ENCODE measurements around the gene NR1D1.

NR1D1 gene

DNA sequence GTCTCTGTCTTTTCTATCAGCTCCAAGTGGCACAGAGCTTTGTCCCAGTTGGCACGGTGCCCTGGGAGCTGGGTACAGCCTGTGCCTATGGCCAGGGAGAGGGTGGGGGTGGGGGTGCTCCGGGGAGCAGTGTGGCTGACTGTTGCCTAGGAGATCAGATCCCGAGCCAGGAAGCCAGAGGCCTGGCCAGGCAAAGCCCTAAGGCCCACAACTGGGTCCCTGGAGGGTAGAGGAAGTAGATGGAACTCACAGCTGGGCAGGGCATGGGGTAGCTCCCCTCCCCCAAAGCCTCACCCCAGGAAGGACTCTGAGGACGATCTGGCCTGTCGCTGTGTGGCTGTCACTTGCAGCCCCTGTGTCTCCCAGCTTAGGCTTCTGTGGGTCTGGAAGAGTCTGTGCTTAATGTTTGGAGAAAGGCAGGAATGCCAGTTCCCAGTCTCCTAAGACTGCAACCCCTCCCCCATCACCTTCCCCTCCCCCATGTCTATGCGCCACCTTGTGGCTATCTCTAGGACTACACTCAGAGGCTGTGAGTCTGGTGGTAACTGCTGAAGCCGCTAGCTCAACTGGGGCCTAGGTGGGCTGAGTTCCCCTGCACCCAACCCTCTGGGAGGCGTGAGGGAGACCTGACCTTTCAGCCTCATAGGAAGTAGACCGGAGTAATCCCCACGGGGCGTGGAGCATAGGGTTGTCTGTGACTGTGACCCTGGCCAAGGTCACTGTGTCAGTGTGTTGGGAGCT lies 25.0 kb downstream of the NR1D1 start:
- DNase-seq, result peak; percentile 83

DNA sequence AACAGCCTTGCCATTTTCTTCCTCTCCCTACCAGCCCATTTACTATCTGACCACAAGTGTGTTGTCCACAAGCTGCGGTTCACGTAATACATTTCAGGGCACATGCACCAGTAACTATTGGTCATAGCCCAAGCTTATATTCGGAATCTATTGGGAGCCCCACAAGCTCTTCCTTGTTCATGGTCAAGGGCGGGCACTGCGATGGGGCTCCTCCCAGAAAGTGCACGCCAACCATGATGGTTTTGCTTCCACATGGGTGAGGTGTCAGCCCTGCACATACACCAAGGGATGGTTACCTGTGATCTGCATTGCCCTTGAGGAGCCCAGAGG lies 25.6 kb downstream of the NR1D1 start:
- no peak for DNase-seq

DNA sequence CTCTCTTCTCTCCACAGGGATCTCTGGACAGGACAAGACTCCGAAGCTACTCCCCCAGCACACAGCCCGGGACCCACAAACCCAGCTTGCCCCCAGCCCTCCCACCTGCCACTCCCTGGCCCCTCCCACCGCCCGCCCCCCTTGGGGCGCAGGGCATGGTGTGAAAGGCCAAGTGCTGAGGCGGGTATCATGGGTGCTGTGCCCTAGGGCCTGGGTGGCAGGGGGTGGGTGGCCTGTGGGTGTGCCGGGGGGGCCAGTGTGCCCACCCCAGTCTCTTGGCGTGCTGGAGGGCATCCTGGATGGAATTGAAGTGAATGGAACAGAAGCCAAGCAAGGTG lies 26.2 kb downstream of the NR1D1 start:
- DNase-seq, result no peak

DNA sequence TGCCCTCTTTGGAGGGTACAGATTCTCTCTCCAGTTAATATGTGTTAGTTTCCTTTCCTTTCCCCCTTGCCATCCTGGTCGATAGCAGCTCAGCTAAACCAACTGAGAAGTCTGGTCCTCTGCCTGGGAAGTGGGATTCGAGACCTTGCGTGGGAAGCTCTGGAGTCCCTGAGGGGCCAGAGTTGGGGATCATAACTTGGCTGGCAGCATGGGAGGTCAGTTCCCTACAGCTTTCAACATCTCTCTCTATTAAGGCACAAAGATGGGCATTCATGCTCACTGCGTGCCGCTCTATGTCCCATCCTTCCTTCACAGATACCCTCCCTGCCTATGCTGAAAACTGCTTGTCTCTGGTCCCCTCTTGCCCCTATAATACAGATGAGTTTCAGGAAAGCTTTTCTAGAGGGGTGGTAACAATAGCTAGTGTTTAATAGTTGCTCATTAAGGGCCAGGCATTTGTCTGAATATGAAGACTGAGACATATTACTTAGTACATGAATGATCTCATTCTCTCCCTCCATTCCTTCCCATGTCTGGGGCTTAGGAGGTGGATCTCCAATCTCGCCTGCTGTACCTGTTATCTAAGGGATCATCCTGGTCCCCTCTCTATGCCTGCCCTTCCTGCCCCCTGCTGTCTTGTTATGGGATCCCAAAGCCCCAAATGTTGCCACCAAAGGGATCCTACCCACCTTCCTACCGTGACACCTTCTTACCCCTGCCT lies 26.8 kb downstream of the NR1D1 start:
- DNase-seq, result no peak

DNA sequence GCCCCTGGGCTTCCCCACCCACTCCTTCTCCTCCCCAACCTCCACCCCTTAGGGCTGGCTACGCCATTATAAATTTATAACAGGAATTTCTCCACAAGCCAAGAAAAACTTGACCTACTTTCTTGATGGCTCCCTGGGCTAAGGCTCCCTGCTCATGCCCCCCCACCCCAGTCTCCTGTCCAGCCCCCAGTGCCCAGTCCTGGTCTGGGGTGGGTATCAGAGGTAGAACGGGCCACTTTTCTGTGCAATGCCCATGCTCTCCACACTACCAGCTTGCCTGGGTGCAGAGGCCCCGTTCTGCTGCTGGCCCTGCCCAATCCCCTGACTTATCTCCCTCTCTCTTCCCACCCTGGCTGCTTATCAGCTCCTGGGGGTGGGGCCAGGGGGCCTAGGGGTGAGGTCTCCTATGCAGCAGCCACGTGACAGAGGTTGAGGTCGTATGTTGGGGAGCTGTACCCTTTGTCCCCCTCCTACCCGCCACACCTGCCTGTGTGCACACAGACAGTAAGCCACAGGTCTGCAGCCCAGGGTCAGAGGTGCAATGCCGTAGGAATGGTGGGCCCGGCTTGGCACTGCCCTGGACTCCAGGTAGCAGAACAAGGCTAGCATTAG lies 27.5 kb downstream of the NR1D1 start:
- peak; percentile 93 for DNase-seq

DNA sequence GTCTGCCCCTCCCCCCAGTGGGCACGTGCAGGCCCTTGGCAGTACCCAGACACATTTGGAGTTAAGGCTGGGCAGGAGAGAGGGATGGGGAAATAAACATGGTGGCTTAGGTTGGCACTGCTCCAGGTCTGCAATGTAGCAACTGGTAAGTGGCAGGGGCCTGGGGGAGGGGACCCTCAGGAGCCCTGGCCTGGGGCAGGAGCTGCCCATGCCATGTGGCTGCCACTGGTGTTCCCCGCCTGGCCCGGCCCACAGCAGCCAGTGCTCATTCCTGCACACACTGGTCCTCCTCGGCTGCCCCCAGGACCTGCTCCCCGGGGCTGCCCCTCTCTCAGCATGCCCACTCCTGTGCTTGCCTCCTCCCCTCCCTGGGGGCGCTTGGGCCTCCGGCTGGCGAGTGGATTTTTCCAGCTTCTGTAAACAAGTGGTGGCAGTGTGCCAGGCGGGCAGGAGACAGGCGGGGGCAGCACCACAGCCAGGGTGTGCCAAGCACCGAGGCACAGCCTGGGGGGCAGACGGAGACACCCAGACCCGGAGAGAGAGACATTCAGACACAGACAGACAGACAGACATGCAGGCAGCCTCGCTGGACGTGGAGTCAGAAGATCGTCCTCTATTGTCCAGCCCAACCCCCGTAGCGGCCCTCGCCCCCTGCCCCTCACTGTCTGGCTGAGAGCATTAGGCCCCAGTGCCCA lies 28.2 kb downstream of the NR1D1 start:
- peak; percentile 93 for DNase-seq

DNA sequence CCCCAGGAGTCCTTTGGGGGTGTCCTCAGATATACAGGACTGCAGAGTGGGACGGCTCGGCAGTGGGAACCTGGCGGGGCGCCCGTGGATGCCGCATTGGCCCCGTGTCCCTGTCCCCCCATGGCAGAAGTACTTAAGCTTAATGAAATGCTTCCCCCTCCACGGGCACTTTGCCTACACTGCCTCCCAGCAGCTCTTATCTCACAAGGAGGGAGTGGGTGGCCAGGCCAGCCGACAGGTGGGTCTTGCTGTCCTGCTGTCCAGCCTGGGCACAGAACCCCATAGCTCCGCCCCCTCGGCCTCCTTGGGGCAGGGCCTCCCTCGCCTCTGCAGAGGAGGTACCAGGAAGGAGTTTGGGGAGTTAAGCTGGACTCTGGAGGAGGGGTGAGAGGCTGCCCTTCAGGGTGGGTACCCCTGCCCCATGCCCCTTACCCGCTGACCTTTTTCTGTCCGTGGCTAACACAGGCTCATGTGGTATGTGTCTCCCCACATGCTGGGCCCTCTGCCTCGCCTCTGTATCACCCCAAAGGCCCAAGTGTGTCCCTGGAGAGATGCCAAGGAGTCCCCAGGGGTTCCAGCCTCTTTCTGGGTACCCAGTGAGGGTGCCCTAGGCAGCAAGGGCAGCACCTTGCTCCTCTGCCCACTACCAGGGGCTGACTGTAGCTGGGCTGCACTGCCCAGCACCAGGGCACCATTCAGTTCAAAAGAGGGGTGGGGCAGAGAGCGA lies 28.9 kb downstream of the NR1D1 start:
- peak; percentile 79 for DNase-seq

DNA sequence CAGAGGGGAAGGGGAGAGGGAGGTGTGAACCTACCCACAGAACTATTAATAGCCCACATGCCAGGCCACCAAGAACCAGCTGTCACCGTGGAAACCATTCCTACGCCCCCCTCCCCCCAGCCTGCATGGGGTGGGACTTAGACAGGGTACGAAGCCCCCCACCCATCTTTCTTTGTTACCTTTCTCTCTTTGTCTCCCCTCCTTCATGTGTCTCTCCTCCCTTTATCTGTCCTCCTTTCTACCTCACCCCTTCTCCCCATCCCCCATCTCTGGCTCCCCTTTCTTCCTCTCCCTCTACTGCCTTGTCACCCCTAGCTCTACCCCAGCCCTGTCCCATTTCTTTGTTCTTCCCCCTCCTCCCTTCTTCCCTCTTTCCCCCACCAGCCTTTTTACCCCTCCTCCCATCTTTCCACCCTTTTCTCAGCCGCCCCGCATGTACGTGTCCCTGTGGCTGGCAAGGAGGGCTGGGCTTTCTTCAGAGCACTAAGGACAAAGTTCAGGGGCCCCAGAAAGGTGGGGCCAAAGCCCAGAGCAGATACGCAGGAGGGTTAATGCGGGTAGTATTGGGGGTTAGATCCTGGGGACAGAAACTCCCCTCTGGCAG lies 29.6 kb downstream of the NR1D1 start:
- DNase-seq, result peak; percentile 85

DNA sequence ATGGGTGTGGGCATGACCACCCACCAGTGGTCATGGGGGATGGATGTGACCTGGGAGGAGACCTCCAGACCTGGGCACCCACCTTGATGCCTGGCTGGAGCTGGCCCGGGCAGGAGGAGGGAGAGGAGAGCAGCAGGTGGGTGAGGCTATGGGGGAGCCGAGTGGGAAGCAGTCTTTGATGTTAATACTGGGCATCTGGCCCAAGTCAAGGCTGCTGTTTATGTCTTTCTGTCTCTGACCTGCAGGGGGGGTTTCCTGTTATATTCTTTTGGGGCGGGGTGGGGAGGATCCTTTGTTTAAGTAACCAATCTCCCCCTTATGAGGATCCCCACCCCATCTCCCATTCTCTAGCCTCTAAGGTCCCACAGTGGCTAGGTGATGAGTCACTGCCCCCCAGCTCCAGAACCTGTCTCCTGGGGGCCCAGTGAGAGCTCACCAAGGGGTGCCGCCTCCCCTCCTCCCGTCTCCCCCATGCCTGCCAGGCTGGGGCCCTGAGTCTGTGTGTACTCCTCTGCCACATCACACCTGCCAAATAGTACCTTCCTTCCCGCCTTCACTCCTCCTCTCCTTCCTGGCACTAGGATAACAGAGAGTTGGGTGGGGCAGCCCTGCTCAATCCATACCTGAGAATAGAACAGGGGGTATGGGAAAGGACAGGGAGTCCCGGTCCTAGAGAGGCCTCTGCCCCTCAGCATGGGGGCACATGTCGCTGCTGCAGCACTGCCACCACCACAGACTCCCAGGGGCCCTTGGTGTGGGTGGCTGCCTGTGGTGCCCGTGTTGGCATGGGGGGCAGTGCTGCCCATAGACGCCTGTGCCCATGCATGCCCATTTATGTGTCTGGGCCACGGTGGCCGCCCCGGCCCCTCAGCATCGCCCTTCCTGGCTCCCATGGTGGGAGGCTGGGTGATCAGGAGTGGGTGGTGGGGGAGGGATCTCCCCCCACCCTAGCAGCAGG lies 30.4 kb downstream of the NR1D1 start:
- DNase-seq, result peak; percentile 90

DNA sequence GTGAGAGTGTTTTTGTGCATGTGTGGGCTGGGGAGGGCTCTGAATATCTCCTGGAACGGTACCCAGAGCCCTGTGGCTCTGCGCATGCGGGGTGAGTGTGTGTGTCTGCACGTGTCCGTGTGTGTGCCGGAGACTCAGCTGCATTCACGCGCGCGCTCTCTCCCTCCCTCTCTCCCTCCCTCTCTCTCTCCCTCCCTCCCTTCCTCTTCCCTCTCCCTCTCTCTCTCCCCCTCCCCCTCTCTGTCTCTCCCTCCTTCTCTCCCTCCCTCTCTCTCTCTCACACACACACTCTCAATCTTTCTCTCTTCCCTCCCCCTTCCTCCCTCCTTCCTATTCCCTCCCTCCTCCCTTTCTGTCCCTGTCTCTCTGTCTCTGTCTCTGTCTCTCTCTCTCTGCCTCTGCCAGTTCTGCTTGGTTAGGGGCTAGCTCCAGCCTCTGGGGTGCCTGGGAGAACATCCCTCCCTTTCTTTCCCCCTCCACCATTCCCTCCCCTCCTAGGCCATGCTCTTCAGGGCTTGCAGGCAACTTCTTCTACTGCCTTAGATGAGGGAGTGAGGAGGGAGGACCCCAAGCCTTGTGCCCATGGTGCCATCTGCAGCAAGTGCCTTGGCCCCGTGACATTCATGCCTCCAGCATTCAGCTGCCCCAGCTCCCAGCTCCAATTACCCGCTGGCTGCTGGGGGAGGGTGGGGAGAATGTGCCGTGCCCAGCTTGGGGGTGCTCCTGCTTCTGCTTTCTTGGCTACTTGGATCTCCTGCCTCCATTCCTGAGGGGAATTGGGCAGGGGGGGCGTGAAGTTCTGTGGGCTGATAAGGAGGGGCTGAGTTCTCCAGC lies 31.3 kb downstream of the NR1D1 start:
- DNase-seq, result peak; percentile 91

DNA sequence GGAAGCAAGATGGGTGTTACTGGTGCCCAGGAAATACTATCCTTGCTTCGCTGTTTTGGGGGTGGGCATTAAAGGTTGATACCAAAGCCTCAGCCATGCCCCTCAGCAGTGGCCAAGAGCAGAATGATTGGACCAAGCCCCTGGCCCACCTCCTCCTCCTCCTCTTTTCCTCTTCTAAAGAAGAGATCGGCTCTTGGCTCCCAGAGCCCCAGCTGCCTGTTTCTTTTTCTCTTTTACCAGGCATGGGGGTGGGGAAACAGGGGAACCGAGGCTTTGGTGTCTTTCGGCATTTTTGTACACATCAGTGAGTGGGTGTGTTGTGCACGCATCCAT lies 31.8 kb downstream of the NR1D1 start:
- no peak for DNase-seq

DNA sequence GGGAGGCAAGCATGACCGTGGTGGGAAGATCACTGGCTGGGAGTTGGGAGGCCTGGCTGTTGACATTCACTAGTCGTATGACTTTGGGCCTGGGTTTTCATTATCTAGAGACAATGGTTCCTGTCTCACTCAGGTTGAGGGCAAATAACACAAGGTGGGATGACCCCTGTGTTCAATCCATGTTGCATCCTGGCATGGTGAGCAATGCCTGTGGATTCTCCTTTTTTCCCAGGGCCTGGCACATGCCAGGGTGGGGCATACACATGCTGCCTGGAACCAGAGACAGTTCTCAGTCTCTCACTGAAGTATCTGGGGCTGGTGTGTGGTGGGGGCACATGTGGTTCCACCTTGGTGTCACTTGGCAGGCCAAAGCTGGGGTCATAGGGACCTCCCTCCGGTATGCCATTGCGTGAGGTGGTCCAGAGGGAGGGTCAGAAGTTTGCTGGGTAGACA lies 32.2 kb downstream of the NR1D1 start:
- DNase-seq, result no peak

DNA sequence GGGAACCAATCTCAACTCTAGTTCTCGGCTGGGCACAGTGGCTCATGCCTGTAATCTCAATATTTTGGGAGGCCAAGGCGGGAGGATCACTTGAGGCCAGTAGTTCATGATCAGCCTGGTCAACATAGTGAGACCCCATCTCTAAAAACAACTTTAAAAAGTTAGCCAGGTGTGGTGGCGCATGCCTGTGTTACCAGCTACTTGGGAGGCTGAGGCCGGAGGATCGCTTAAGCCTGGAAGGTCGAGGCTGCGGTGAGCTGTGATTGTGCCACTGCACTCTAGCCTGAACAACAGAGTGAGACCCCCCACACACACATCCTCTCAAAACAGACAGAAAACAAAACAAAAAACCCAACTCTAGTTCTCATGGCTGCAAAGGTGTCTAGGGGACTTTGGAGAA lies 32.7 kb downstream of the NR1D1 start:
- no peak for DNase-seq

DNA sequence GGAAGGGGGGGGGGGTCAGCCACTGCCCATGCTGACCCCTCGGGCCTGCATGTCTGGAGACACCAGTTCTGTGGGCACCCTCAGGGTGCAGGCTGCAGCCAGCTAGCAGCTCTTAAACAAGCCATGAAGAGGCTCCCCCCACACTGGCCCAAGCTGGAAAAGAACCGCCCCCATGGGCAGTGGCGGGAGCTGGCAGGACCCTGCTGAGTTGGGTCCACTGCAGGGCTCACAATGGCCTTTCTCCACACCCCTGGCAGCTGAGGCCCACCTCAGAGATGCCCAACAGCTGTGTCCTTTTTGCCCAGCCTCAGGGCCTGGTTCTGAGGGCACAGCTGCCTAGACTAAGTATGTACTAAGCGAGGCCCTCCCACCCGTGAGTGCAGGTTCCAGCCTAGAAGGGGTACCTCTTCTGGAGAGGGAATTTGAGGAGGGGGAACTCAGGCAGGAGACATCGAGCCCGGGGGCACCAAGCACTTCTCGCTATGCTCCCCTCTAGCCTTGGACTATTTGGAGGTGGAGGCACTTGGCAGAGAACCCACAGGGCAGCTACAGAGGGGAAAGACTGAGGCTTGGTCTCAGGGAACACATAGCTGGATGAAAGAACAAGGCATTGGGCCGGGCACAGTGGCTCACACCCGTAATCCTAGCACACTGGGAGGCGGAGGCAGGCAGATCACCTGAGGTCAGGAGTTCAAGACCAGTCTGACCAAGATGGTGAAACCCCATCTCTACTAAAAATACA lies 34.4 kb downstream of the NR1D1 start:
- no peak for DNase-seq

DNA sequence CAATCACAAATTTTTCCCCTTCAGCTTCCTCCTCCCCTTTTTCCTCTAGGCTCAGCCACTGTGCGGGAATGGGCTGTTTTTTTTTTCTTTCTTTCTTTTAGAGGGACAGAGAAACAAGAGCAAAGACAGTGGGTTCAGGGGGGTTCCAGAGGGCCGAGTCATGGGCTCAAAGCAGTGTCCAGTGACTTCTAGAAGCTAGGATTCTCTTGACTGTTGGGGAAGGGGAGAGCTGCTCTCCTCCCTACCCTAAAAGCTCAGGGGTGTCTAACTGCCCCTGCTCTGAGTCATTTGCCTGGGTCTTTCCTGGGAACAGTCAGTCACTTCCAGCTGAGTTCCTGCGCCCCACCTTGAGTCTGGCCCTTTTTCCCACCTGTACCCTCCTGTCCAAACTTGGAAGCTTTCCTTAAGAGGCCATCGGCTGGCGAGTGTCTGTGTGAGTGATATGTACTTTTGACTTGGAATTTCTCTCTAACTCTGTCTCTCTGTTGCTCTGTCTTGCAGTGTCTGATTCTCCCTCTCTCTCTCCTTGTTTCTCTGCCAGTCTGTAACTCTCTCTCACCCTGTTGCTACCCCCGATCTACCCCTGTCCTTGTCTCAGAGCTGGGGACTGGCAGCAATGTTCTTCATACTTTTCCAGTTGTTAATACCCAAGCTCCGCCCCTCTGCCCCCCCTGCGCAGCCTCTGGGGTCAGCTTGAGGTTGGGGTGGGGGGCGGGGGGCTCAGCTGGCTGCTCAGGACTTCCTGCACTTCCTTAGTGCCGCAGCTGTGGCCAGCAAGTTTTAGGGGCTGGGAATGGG lies 35.2 kb downstream of the NR1D1 start:
- no peak for DNase-seq

DNA sequence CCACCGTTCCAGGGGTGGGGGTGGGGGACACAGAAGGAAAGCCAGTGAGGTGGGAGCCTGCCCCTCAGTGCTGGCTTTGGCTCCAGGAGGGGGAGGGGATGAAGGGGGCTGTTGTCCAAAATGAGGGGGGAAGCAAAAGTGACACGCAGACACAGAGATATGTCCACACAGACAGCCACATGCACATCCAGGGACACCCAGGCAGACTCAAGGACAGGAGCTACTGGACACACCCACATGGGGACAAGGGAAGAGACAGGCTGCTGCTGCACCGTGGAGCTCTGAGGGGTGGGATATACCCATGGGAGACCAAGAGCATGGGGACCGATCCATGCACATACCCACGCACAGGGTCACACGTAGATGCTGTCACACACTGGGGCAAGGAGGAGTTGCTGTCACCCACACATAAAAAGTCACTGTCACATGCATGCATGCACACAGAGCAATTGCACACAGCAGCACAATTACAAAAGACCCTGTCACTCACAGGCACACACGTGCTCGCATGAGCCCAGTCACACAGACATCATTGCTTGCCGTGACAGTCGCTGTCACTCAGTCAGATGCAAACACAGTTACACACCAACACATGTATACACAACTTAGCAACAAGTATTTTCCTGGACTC lies 36.4 kb downstream of the NR1D1 start:
- peak; percentile 41 for DNase-seq

DNA sequence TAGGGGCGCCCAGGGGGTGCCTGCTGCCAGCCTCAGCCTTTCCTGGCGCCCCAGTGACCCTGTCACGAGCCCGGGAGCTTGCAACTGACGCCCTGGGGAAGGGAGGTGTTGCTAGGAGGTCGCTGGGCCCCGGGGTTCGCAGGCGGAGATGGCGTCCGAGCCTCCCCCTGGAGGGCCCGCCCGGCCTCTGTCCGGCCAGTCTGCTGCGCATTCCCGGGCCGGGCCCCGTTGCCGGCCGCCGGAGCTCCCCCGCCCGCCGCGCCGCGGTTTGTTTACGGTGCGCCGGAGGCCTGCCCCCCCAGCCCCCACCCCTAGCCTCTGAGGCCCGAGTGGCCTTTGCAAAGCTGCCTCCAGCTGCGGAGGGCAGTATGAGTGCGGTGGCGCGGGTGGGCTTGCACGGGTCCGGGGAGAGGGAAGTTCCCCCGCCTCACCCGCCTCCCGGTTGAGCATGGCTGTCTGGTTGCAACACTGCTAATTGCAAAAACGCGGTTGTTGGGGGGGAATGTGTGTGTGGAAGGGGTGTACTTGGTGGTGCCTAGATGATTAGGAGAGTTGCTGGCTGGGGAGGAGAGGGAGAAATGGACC lies 37.1 kb downstream of the NR1D1 start:
- peak; percentile 44 for DNase-seq
